SU-DHL-6 (cell line): ENCODE measurements around the gene SUN2.
A peak's percentile ranks its signal among the peaks of the same experiment; 100 is the strongest.

ENCODE experiments used
- H2AFZ ChIP-seq: fragments of 200-600 bp; sonication (generic); 2 replicates; pipeline ENCODE4 v1.6.1; 2014; ENCODE audit warnings: low read depth, mild to moderate bottlenecking, moderate library complexity, mixed read lengths, antibody characterized with exemption, low read length; ENCODE audit not compliant: severe bottlenecking
- H3F3A ChIP-seq: fragments of 200-600 bp; shearing (Covaris generic); 2 replicates; pipeline ENCODE4 v1.6.0; 2016; ENCODE audit warnings: antibody characterized with exemption, mild to moderate bottlenecking; ENCODE audit not compliant: insufficient read depth
- H3K27ac ChIP-seq: fragments of 200-600 bp; sonication (generic); 2 replicates; pipeline ENCODE4 v1.5.1; 2016; ENCODE audit warnings: low read depth, mild to moderate bottlenecking, low read length, moderate library complexity, mixed read lengths
- H3K27me3 ChIP-seq: fragments of 200-600 bp; sonication (generic), shearing (Covaris generic); 2 replicates; pipeline ENCODE4 v1.6.0; 2014; ENCODE audit warnings: mild to moderate bottlenecking, low read length
- H3K36me3 ChIP-seq: fragments of 200-600 bp; sonication (generic); 2 replicates; pipeline ENCODE4 v1.6.1; 2014; ENCODE audit warnings: mild to moderate bottlenecking, low read length, mixed read lengths
- H3K4me2 ChIP-seq: fragments of 300-600, 200-600 bp; shearing (Covaris generic), sonication (generic); 2 replicates; pipeline ENCODE4 v1.6.0; 2014; ENCODE audit warnings: low read length, low read depth, mild to moderate bottlenecking; ENCODE audit not compliant: poor library complexity, severe bottlenecking
- H3K4me3 ChIP-seq: fragments of 200-600 bp; sonication (generic); 2 replicates; pipeline ENCODE4 v1.5.1; 2014; ENCODE audit warnings: antibody characterized with exemption, low read length, mild to moderate bottlenecking, mixed read lengths; ENCODE audit not compliant: insufficient read depth, poor library complexity, severe bottlenecking
- H3K79me2 ChIP-seq: fragments of 200-600 bp; sonication (generic); 2 replicates; pipeline ENCODE4 v1.6.1; 2014; ENCODE audit warnings: mild to moderate bottlenecking, low read length, moderate library complexity; ENCODE audit not compliant: insufficient read depth
- H3K9ac ChIP-seq: fragments of 200-600 bp; sonication (generic); 2 replicates; pipeline ENCODE4 v1.7.0; 2014; ENCODE audit warnings: mild to moderate bottlenecking, low read length
- H3K9me2 ChIP-seq: fragments of 200-600 bp; sonication (generic); replicated peaks from 2 replicates; pipeline ENCODE4 v1.6.1; 2014; ENCODE audit warnings: low read length; ENCODE audit not compliant: insufficient read depth
- H3K9me3 ChIP-seq: fragments of 200-600 bp; sonication (generic); 2 replicates; pipeline ENCODE4 v1.6.1; 2014; ENCODE audit warnings: low read length, mixed read lengths; ENCODE audit not compliant: insufficient read depth
- H4K20me1 ChIP-seq: fragments of 200-600 bp; sonication (generic); 2 replicates; pipeline ENCODE4 v1.6.1; 2014; ENCODE audit warnings: low read depth, mild to moderate bottlenecking, antibody characterized with exemption, low read length, moderate library complexity, mixed read lengths
- EZH2phosphoT487 ChIP-seq: fragments of 200-600 bp; sonication (generic), shearing (Covaris generic); conservative IDR thresholded peaks from 2 replicates; pipeline ENCODE4 v1.6.1; 2018; ENCODE audit warnings: mild to moderate bottlenecking, antibody characterized with exemption, low read length, moderate library complexity, mixed read lengths
- TF ChIP-seq, protein P1 (sequence below): fragments of 200-600 bp; sonication (generic); IDR thresholded peaks from one replicate; pipeline ENCODE4 v1.5.1; 2017; ENCODE audit warnings: antibody characterized with exemption, mild to moderate bottlenecking, low read length, moderate library complexity; ENCODE audit not compliant: insufficient read depth, poor library complexity, severe bottlenecking

The SUN2 gene

GRCh38 chr22:38700270-38700788, 55.5 kb downstream of the SUN2 start:
- H2AFZ ChIP-seq = peak overlapping the region; percentile 78

DNA sequence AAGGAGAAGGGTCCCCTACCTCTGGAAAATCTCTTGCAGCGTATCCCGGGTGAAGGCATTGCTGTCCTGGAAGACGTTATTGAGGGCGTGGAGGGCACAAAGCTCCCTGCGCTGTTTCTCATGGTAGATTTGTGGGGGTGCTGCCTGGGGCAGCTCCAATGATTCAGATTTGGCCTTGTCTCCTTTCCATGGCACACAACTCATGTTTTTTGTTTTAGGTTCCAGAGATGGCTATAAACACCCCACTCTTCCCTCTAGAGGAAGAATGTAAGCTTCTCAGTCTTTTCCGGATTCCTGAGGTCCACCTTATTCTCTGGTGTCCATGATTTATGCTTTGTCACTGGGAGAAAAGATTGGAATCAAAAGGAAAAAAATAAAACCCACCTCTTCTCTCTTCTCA, 56.0 kb downstream of the SUN2 start:
- no peaks in the 10 kb centered on the region for H4K20me1 ChIP-seq
- peak overlapping the region; percentile 73 for H3K27ac ChIP-seq
- peak overlapping the region; percentile 100 for H3K4me2 ChIP-seq
- H3K9ac ChIP-seq = peak overlapping the region; percentile 98
- peaks cover 8% of the 10 kb centered on the region; the same call in 1 of the 2 replicates for H3F3A ChIP-seq
- H3K79me2 ChIP-seq = peaks cover 49% of the 10 kb centered on the region
- H2AFZ ChIP-seq = no peak overlapping the region
- no peak for TF ChIP-seq EZH2phosphoT487
- TF ChIP-seq, protein P1, sequence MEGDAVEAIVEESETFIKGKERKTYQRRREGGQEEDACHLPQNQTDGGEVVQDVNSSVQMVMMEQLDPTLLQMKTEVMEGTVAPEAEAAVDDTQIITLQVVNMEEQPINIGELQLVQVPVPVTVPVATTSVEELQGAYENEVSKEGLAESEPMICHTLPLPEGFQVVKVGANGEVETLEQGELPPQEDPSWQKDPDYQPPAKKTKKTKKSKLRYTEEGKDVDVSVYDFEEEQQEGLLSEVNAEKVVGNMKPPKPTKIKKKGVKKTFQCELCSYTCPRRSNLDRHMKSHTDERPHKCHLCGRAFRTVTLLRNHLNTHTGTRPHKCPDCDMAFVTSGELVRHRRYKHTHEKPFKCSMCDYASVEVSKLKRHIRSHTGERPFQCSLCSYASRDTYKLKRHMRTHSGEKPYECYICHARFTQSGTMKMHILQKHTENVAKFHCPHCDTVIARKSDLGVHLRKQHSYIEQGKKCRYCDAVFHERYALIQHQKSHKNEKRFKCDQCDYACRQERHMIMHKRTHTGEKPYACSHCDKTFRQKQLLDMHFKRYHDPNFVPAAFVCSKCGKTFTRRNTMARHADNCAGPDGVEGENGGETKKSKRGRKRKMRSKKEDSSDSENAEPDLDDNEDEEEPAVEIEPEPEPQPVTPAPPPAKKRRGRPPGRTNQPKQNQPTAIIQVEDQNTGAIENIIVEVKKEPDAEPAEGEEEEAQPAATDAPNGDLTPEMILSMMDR = no peak
- no peaks in the 10 kb centered on the region for H3K9me3 ChIP-seq
- H3K4me3 ChIP-seq = peak overlapping the region; percentile 89
- H3K27me3 ChIP-seq = no peaks in the 10 kb centered on the region
- H3K36me3 ChIP-seq = no peaks in the 10 kb centered on the region
- no peaks in the 10 kb centered on the region for H3K9me2 ChIP-seq

More at GRCh38 chr22:38700270-38700788, 55.5 kb downstream of the SUN2 start:
- Histone ChIP-seq H3K27ac (peak overlapping the region; percentile 73), H3K9ac (peak overlapping the region; percentile 98), H3K9me2 (no peaks in the 10 kb centered on the region), H4K20me1 (no peaks in the 10 kb centered on the region), H3K79me2 (peaks cover 44% of the 10 kb centered on the region), H3K4me2 (peak overlapping the region; percentile 100), H3K9me3 (no peaks in the 10 kb centered on the region), H3K27me3 (no peaks in the 10 kb centered on the region), H3K36me3 (no peaks in the 10 kb centered on the region), H3K4me3 (peak overlapping the region; percentile 89), H3F3A (peaks cover 8% of the 10 kb centered on the region; the same call in 1 of the 2 replicates)
- no peak for TF ChIP-seq EZH2phosphoT487
- TF ChIP-seq, protein P1 = no peak

DNA sequence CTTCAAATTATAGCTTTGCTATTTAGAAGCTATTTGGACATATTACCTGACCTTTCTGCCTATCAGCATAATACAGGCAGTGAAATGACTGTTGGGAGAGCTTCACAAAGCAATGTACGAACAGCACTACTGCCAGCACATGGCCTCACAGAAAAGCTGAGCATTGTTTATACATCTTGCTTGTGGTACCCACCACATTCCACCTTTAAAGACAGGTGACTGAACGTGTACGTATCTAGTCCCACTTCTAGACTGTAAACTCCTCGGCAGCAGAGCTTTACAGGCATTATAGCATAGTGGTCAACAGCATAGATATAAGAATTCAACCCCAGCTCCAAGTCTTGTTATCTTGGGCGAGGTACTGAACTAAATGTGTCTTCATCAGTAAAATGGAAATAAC, 56.7 kb downstream of the SUN2 start:
- H3K36me3 ChIP-seq = no peaks in the 10 kb centered on the region
- H3K4me3 ChIP-seq = peak overlapping the region; percentile 89
- H3K9me3 ChIP-seq = no peaks in the 10 kb centered on the region
- peaks cover 8% of the 10 kb centered on the region; the same call in 1 of the 2 replicates for H3F3A ChIP-seq
- H4K20me1 ChIP-seq = no peaks in the 10 kb centered on the region
- no peaks in the 10 kb centered on the region for H3K9me2 ChIP-seq
- H3K27ac ChIP-seq = peak overlapping the region; percentile 73; the same call in 1 of the 2 replicates
- H3K4me2 ChIP-seq = peak overlapping the region; percentile 100
- TF ChIP-seq, protein P1 = no peak
- TF ChIP-seq EZH2phosphoT487 = no peak
- H2AFZ ChIP-seq = no peak overlapping the region
- peak overlapping the region; percentile 98 for H3K9ac ChIP-seq
- H3K27me3 ChIP-seq = no peaks in the 10 kb centered on the region
- H3K79me2 ChIP-seq = peaks cover 50% of the 10 kb centered on the region
